Liver (tissue), 3 donors: ENCODE data around the gene STAT5B.

Experiments used
- EGR1 ChIP-seq, 2 donors: IDR thresholded peaks; 2 replicates each; pipeline ENCODE4 v1.6.1; 2016 to 2018; ENCODE audit warnings: antibody characterized with exemption in 2 of 2, low read depth in 2 of 2
- JUND ChIP-seq, 2 donors: IDR thresholded peaks; 2 replicates each; pipeline ENCODE4 v1.6.1; 2016; ENCODE audit warnings: antibody characterized with exemption in 2 of 2
- RAD21 ChIP-seq, 2 donors: IDR thresholded peaks; 2 replicates each; pipeline ENCODE4 v1.6.1; 2016; ENCODE audit warnings: antibody characterized with exemption in 2 of 2, mild to moderate bottlenecking in 2 of 2
- REST ChIP-seq: IDR thresholded peaks from 2 replicates; pipeline ENCODE4 v1.6.1; 2016; ENCODE audit warnings: antibody characterized with exemption, mild to moderate bottlenecking
- SP1 ChIP-seq: IDR thresholded peaks from 2 replicates; pipeline ENCODE4 v1.6.1; 2018; ENCODE audit warnings: antibody characterized with exemption, mild to moderate bottlenecking
- ZBTB33 ChIP-seq: IDR thresholded peaks from 2 replicates; pipeline ENCODE4 v1.6.1; 2016; ENCODE audit warnings: antibody characterized with exemption
- TF ChIP-seq, protein P1 (sequence below): fragments of 150-350 bp; IDR thresholded peaks from 2 replicates; pipeline ENCODE4 v1.5.1; 2017; ENCODE audit warnings: improper control_type of control experiment, low read depth, low read length; ENCODE audit not compliant: missing input control
- donor health status: healthy.
- donor health status: healthy.

- TF ChIP-seq, protein P1, sequence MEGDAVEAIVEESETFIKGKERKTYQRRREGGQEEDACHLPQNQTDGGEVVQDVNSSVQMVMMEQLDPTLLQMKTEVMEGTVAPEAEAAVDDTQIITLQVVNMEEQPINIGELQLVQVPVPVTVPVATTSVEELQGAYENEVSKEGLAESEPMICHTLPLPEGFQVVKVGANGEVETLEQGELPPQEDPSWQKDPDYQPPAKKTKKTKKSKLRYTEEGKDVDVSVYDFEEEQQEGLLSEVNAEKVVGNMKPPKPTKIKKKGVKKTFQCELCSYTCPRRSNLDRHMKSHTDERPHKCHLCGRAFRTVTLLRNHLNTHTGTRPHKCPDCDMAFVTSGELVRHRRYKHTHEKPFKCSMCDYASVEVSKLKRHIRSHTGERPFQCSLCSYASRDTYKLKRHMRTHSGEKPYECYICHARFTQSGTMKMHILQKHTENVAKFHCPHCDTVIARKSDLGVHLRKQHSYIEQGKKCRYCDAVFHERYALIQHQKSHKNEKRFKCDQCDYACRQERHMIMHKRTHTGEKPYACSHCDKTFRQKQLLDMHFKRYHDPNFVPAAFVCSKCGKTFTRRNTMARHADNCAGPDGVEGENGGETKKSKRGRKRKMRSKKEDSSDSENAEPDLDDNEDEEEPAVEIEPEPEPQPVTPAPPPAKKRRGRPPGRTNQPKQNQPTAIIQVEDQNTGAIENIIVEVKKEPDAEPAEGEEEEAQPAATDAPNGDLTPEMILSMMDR, result no peak
- TF ChIP-seq SP1 (no peak), EGR1 (IDR thresholded peaks at IDR 0.05; ENCODE audit: low read depth in 2 of 2) (no peak), ZBTB33 (no peak), REST (no peak), RAD21 (IDR thresholded peaks at IDR 0.05) (no peak), JUND (IDR thresholded peaks at IDR 0.05) (no peak)
Observed at GRCh38 chr17:42163696-42164407, 112.3 kb downstream of the STAT5B start.
